Panc1 (cell line): ENCODE measurements around the gene COL16A1.

Experiments
- POLR2AphosphoS5 ChIP-seq: IDR thresholded peaks from 2 replicates; pipeline ENCODE4 v1.6.1; 2012; ENCODE audit warnings: mild to moderate bottlenecking, low read depth, low read length, moderate library complexity
- TCF7L2 ChIP-seq: IDR thresholded peaks from 2 replicates; pipeline ENCODE4 v1.6.1; 2011; ENCODE audit warnings: mild to moderate bottlenecking, low read depth, low read length, inconsistent platforms
- TF ChIP-seq, protein P1 (sequence below): fragments of 450-650 bp; IDR thresholded peaks from 2 replicates; pipeline ENCODE4 v1.5.1; 2017; ENCODE audit warnings: mild to moderate bottlenecking

GRCh38 chr1:31703431-31704270 lies at the start of gene COL16A1:
- TF ChIP-seq, protein P1, sequence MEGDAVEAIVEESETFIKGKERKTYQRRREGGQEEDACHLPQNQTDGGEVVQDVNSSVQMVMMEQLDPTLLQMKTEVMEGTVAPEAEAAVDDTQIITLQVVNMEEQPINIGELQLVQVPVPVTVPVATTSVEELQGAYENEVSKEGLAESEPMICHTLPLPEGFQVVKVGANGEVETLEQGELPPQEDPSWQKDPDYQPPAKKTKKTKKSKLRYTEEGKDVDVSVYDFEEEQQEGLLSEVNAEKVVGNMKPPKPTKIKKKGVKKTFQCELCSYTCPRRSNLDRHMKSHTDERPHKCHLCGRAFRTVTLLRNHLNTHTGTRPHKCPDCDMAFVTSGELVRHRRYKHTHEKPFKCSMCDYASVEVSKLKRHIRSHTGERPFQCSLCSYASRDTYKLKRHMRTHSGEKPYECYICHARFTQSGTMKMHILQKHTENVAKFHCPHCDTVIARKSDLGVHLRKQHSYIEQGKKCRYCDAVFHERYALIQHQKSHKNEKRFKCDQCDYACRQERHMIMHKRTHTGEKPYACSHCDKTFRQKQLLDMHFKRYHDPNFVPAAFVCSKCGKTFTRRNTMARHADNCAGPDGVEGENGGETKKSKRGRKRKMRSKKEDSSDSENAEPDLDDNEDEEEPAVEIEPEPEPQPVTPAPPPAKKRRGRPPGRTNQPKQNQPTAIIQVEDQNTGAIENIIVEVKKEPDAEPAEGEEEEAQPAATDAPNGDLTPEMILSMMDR: no peak
- TF ChIP-seq POLR2AphosphoS5: no peak
- TF ChIP-seq TCF7L2: no peak
